Sigmoid colon (tissue), 7 donors: ENCODE results near the gene FOLR1. TPM values are rescaled to one million over a fixed set of nuclear protein-coding genes. Genes with fewer than 3 reads are reported as not detected.

ENCODE experiments used
- DNase-seq: peaks from one replicate; pipeline ENCODE4 v3.0.0-alpha.2; 2019
- H3K27ac ChIP-seq, 4 donors: fragments of 200-600 bp; sonication (generic); one replicate each; pipeline ENCODE4 v1.5.1; 2016 to 2019; ENCODE audit warnings: mild to moderate bottlenecking in 1 of 4
- H3K27me3 ChIP-seq, 3 donors: fragments of 200-600 bp; sonication (generic); one replicate each; pipeline ENCODE4 v1.5.1; 2019; ENCODE audit warnings: mild to moderate bottlenecking in 1 of 3
- H3K36me3 ChIP-seq, 4 donors: fragments of 200-600 bp; sonication (generic); one replicate each; pipeline ENCODE4 v1.5.1; 2016 to 2019
- H3K4me1 ChIP-seq, 4 donors: fragments of 200-600 bp; sonication (generic); one replicate each; pipeline ENCODE4 v1.5.1; 2017 to 2019
- H3K4me3 ChIP-seq, 4 donors: fragments of 200-600 bp; sonication (generic); one replicate each; pipeline ENCODE4 v1.5.1; 2017 to 2019; ENCODE audit warnings: mild to moderate bottlenecking in 2 of 4, moderate library complexity in 1 of 4
- H3K9me3 ChIP-seq, 4 donors: fragments of 200-600 bp in 3 of 4; sonication (generic) in 3 of 4; one replicate each; pipeline versions ENCODE4 v1.5.1 to v1.6.1; 2013 to 2019
- CTCF ChIP-seq, 4 experiments: fragments of 450-650 bp in 3 of 4; fragments of 200-600 bp in 1 of 4; IDR thresholded peaks; one replicate each; pipeline ENCODE4 v1.5.1; 2016 to 2019; ENCODE audit warnings: antibody characterized with exemption in 4 of 4, mild to moderate bottlenecking in 3 of 4, moderate library complexity in 2 of 4
- EP300 ChIP-seq, 4 donors: sonication (generic); formaldehyde crosslinking; IDR thresholded peaks; one replicate each; pipeline ENCODE4 v1.6.1; 2017; ENCODE audit warnings: antibody characterized with exemption in 4 of 4
- POLR2A ChIP-seq, 2 donors: fragments of 450-650 bp; IDR thresholded peaks; one replicate each; pipeline ENCODE4 v1.6.1; 2016; ENCODE audit warnings: antibody characterized with exemption in 2 of 2, mild to moderate bottlenecking in 2 of 2, moderate library complexity in 2 of 2
- POLR2AphosphoS5 ChIP-seq, 4 donors: sonication (generic); formaldehyde crosslinking; IDR thresholded peaks; one replicate each; pipeline ENCODE4 v1.6.1; 2017; ENCODE audit warnings: antibody characterized with exemption in 4 of 4
- WGBS, 2 donors: extraction: QIAGEN DNeasy Blood & Tissue Kit; methylation state at CpG; one replicate each; pipeline ENCODE4 v1.1.7; 2013; 5-methylcytosine and 5-hydroxymethylcytosine counted together
- intact Hi-C: fragments of 100-400 bp; cut with DNase I; formaldehyde crosslinking; loops from one replicate; pipeline ENCODE4 v1.15.1; 2023
- polyA plus RNA-seq, 3 donors: library from polyadenylated mRNA; stranded (reverse); fragments of 200-250 nt; gene quantifications; one replicate each; pipeline ENCODE4 v1.2.3, GENCODE V29; 2013
- total RNA-seq, 4 donors: library from RNA; depleted of rRNA; stranded (reverse); fragments of >200 nt; gene quantifications; one replicate each; pipeline ENCODE4 v1.1.0, GENCODE V29; 2016
- donor health status: healthy with polysubstance abuse.
- donor health status: Bipolar disorder and iron deficiency.
- donor health status: healthy.

Gene FOLR1
- total and polyA plus RNA-seq, 7 donors = 0.15 to 0.71 TPM; not detected in 5

- no peak for TF ChIP-seq CTCF (IDR thresholded peaks at IDR 0.05)
- TF ChIP-seq POLR2A (IDR thresholded peaks at IDR 0.05) = no peak
- TF ChIP-seq EP300 (IDR thresholded peaks at IDR 0.05) = no peak
- TF ChIP-seq POLR2AphosphoS5 (IDR thresholded peaks at IDR 0.05) = peak in 1 of 4 donors; percentile 14
- Histone ChIP-seq H3K4me3 (peak within 1 kb of the TSS; percentile 65 to 91 (median 80)), H3K27ac (peak within 1 kb of the TSS; percentile 95 to 99 (median 98)), H3K36me3 (peaks cover 14 to 28% (median 18%) of the 10 kb centered on the region in 4 donors), H3K9me3 (no peaks in the 10 kb centered on the region), H3K27me3 (no peaks in the 10 kb centered on the region), H3K4me1 (peaks cover 2 to 49% (median 43%) of the 10 kb centered on the region in 4 donors)
- WGBS, 2 donors = 1% methylated on average over 81 of the region's 81 CpGs
- peak; percentile 81 for DNase-seq
- intact Hi-C loops = loop anchor here (1.0 to 5.0 kb wide), 4 partner anchors 14 to 297 kb away; partner anchors contain the start of genes ANAPC15, RNF121 and XNDC1N
Observed at GRCh38 chr11:72224564-72225410, 32.8 kb downstream of the FOLR1 start, which contains the start of gene INPPL1. Gene INPPL1 (plus strand): TSS chr11:72224767. CDS start chr11:72224985, 218 bp downstream.

GRCh38 chr11:72225411-72225951 lies 33.5 kb downstream of the FOLR1 start:
- peak overlapping the region; percentile 95 to 99 (median 98) for H3K27ac ChIP-seq
- H3K4me1 ChIP-seq = peaks cover 2 to 49% (median 43%) of the 10 kb centered on the region in 4 donors
- no peaks in the 10 kb centered on the region for H3K9me3 ChIP-seq
- peaks cover 21 to 35% (median 25%) of the 10 kb centered on the region in 4 donors for H3K36me3 ChIP-seq
- WGBS, 2 donors = 13 to 18% methylated on average over 11 of the region's 11 CpGs
- intact Hi-C loops = loop anchor here (1.0 kb wide), 1 partner anchor 13 kb away; no protein-coding TSS in a partner anchor
- no peaks in the 10 kb centered on the region for H3K27me3 ChIP-seq
- peak overlapping the region; percentile 65 to 91 (median 80) for H3K4me3 ChIP-seq
- peak; percentile 64 for DNase-seq
- TF ChIP-seq POLR2AphosphoS5 (IDR thresholded peaks at IDR 0.05) (no peak), EP300 (IDR thresholded peaks at IDR 0.05) (no peak), CTCF (IDR thresholded peaks at IDR 0.05) (no peak)

GRCh38 chr11:72226701-72227100 lies 34.8 kb downstream of the FOLR1 start:
- H3K36me3 ChIP-seq = peaks cover 32 to 47% (median 37%) of the 10 kb centered on the region in 4 donors
- intact Hi-C loops = no loop called here
- no peaks in the 10 kb centered on the region for H3K9me3 ChIP-seq
- H3K4me1 ChIP-seq = peaks cover 2 to 49% (median 43%) of the 10 kb centered on the region in 4 donors
- peak overlapping the region in 1 of 4 donors; percentile 99 for H3K27ac ChIP-seq
- DNase-seq = no peak
- no peak overlapping the region for H3K4me3 ChIP-seq
- WGBS, 2 donors = 76 to 86% methylated on average over 5 of the region's 5 CpGs
- TF ChIP-seq EP300 (IDR thresholded peaks at IDR 0.05) (no peak), POLR2A (IDR thresholded peaks at IDR 0.05) (no peak), POLR2AphosphoS5 (IDR thresholded peaks at IDR 0.05) (no peak), CTCF (IDR thresholded peaks at IDR 0.05) (no peak)
- H3K27me3 ChIP-seq = no peaks in the 10 kb centered on the region

GRCh38 chr11:72227316-72228228 lies 35.6 kb downstream of the FOLR1 start:
- WGBS, 2 donors = 76 to 80% methylated on average over 14 of the region's 14 CpGs
- Histone ChIP-seq H3K4me3 (no peak overlapping the region), H3K27me3 (no peaks in the 10 kb centered on the region), H3K4me1 (peaks cover 2 to 40% (median 37%) of the 10 kb centered on the region in 4 donors), H3K27ac (peak overlapping the region in 3 of 4 donors; percentile 19 to 38 (median 29)), H3K9me3 (no peaks in the 10 kb centered on the region), H3K36me3 (peaks cover 41 to 56% (median 45%) of the 10 kb centered on the region in 4 donors)
- intact Hi-C loops = no loop called here
- peak; percentile 77 for DNase-seq
- TF ChIP-seq POLR2A (IDR thresholded peaks at IDR 0.05) (no peak), CTCF (IDR thresholded peaks at IDR 0.05) (no peak), EP300 (IDR thresholded peaks at IDR 0.05) (no peak), POLR2AphosphoS5 (IDR thresholded peaks at IDR 0.05) (no peak)
